KOPT-K1 (cell line): Measurements from ENCODE around the gene CEP164.
"Not testable (repeated sequence)": the region's sequence is repeated elsewhere in the genome, so short reads cannot be mapped to it uniquely, and the experiment has no call there.

ENCODE experiments used
- H3K27ac ChIP-seq: fragments of 200-600 bp; sonication (generic); 2 replicates; pipeline ENCODE4 v1.5.1; 2016; ENCODE audit warnings: antibody characterized with exemption, mild to moderate bottlenecking, low read depth, low read length; ENCODE audit not compliant: poor library complexity, severe bottlenecking
- H3K36me3 ChIP-seq: fragments of 200-600 bp; sonication (generic); 2 replicates; pipeline ENCODE4 v1.5.1; 2017; ENCODE audit warnings: antibody characterized with exemption, mild to moderate bottlenecking, low read length, moderate library complexity; ENCODE audit not compliant: insufficient read depth
- H3K9me3 ChIP-seq: fragments of 200-600 bp; sonication (generic); 2 replicates; pipeline ENCODE4 v1.5.1; 2017; ENCODE audit warnings: antibody characterized with exemption, low read length, mild to moderate bottlenecking; ENCODE audit not compliant: insufficient read depth, poor library complexity, severe bottlenecking

The CEP164 gene

DNA sequence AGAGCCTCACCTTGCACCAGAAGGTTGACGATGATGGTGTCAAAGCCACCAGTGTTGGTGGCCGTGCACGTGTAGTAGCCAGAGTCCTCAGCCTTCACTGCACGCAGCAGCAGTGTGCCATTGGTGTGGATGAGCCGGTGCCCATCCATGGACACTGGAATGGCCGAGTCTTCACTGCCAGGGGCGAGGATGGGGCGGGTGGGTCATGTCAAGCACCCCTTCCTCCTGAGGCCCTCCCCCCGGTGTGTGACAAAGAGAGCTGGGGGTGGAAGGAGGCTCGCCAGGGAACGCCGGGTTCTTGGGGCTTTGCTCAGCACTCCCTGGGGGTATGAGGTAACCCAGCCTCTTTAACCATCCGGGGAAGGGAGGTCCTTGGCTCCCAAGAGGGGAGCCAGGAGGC is 111.6 kb downstream of the CEP164 start:
- Histone ChIP-seq H3K9me3 (no peaks in the 10 kb centered on the region), H3K27ac (no peak overlapping the region), H3K36me3 (no peaks in the 10 kb centered on the region)

DNA sequence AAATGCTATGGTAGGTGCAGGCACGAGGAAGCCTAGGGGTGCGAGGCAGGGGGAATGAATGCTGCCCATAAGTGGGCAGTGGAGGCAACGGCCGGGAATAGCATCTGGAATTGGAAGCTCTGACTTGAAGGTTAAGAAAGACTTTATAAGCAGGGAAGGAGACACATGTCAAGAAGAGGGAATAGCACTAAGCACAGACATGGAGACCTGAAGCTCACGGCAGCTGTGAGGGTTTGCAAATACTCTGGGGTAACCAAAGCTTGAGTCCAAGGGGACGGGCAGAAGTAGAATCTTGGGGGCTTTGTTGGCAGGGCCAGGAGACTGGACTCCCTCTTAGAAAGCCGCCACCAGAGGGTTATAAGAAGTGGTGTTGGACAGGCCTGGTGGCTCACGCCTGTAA is 112.6 kb downstream of the CEP164 start:
- Histone ChIP-seq H3K9me3 (no peaks in the 10 kb centered on the region), H3K27ac (no peak overlapping the region), H3K36me3 (no peaks in the 10 kb centered on the region)

- no peak overlapping the region for H3K27ac ChIP-seq
- no peaks in the 10 kb centered on the region for H3K9me3 ChIP-seq
- no peaks in the 10 kb centered on the region for H3K36me3 ChIP-seq
Measured at GRCh38 chr11:117441146-117441975, 113.7 kb downstream of the CEP164 start.

GRCh38 chr11:117442049-117442868 is 114.6 kb downstream of the CEP164 start:
- Histone ChIP-seq H3K27ac (no peak overlapping the region), H3K36me3 (no peaks in the 10 kb centered on the region), H3K9me3 (no peaks in the 10 kb centered on the region)

GRCh38 chr11:117442869-117443239 is 115.2 kb downstream of the CEP164 start:
- Histone ChIP-seq H3K9me3 (no peaks in the 10 kb centered on the region), H3K27ac (no peak overlapping the region), H3K36me3 (no peaks in the 10 kb centered on the region)

DNA sequence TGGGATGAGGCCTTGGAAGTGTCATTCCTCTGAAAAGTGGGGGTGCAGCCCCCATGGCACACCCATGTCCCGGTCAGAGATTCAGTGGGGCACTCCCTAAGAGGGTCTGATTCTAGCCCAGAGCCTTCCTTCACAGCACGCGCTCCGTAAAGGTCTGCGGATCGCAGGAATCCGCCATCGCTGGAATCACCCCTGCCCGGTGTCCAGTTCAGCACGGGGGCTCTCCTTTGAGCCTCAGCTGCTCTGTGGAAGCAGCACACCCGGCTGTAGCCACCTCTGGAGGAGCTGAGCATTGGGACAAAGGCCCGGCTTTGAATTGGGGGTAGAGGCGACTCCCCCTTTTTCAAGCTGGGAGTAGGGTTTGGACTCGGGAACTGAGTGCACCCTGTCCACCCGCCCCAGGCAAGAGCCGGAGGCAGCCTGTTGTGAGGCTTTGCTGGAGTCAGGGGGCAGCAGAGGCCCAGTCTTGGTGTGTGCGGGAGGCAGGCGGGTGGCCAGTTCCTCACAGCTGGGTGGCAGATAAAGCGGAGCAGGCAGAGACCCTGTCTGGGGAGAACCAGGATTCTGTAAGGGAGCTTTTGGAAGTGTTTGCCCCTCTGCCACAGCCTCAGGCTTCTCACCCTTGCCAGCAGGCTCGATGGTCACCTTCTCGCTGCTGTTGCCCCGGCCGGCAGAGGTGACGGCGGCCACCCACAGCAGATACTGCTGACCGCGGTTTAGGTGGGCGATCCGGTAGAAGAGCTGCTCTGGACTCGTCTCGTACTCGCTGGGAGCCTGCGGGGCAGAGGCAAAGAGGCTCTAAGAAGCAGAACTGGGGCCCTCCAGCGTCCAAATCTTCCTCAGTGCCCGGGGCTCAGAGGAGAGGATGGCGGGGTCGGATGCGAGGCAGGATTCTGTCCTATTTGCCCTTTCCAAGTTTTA is 115.9 kb downstream of the CEP164 start:
- no peak overlapping the region for H3K27ac ChIP-seq
- H3K36me3 ChIP-seq, result no peaks in the 10 kb centered on the region
- H3K9me3 ChIP-seq, result no peaks in the 10 kb centered on the region

- no peaks in the 10 kb centered on the region for H3K9me3 ChIP-seq
- H3K36me3 ChIP-seq, result no peaks in the 10 kb centered on the region
- no peak overlapping the region for H3K27ac ChIP-seq
Measured at GRCh38 chr11:117444256-117444655, 116.6 kb downstream of the CEP164 start.

DNA sequence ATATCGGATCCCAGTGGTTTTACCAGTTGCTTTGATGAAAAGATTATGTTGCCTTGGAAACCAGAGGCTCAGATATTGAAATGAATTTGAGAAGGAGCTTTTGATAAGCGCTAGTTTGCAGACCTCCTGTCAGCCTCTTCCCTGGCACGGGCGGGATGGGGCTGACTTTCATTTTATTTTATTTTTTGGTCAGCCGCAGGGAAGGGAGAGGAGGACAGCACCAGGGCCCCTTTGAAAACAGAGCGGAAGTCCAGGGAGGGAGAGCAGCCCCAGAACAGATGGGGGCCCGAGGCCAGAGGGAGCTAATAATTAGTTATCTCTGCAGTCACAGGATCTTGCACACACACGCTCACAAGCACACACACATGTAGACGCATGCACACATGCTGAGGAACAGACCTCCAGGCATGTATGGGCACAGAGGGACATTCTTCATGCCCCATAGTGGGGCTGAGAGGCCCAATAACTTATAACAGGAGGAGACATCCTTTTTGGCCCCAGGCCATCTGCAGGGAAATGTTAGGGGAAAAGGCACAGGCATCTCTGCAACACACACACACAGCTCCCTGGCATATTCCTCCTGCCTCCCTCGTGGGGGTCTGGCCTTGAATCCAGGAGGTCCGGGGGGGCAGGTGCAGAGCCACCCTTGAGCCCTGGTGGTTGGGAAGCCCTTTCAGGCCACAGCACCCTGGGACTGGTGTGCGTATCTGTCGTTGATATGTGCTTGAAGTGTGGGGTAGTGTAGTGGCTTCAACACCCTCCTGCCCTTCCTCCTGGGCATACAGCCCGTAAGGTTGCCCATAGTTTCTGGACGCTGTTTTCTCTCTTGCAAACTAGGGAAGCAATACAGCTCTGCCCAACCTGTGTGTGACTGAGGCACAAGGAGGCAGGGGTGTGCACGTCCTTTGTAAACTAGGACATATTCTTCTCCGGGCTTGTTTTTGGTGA is 117.3 kb downstream of the CEP164 start:
- Histone ChIP-seq H3K9me3 (no peaks in the 10 kb centered on the region), H3K27ac (no peak overlapping the region), H3K36me3 (no peaks in the 10 kb centered on the region)

DNA sequence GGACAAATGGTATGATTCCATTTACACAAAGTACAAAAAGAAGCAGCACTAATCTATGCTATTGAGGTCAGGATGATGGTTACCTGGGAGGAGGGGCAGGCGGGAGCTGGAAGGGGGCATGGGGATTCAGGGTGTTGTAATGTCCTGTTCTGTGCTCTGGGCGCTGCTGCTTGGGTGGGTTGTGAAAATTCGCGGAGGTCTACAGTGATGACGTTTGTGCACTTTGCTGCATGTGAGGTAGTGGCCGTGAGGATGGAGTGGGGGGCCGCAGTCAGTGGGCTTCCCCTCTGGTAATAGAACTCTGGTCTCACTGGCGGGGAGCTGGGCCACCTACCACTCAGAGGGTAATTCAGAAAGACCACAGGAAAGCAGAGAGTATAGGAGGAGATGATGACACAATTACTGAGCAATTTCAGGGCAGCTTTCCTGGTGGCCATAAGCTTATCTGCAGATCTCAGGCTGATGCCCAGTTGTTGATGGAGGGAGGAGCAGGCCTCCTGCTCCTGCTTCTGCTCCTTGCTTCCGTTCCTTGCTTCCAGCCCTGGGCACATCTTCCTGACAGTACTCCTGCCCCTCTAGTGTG is 121.5 kb downstream of the CEP164 start:
- no peaks in the 10 kb centered on the region for H3K36me3 ChIP-seq
- peaks cover 7% of the 10 kb centered on the region for H3K9me3 ChIP-seq
- no peak overlapping the region for H3K27ac ChIP-seq

DNA sequence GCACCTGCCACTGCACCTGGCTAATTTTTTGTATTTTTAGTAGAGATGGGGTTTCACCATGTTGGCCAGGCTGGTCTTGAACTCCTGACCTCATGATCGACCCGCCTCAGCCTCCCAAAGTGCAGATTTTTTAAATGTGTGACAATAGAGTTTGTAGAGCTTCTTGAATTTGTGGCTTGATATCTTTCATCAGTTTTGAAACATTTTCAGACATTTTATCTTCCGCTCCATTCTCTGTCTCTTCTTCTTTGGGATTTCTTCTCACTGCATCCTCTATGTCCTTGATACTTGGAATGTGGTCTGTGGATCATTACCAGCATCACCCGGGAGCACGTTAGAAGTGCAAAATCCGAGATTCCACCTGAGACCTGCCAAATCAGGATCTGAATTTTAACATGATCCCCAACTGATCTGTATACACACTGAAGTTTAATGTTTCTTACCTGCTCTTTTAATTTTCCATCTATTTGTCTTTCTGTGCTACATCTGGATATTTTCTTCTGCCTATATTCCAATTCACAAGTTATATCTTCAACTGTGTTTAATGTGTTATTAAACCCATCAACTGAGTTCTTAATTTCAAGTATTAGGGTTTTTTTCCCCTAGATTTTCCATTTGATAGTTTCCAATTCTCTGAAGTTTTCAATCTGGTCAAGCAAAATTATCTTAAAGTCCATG is 126.4 kb downstream of the CEP164 start:
- Histone ChIP-seq H3K36me3 (no peaks in the 10 kb centered on the region), H3K27ac (no peak overlapping the region), H3K9me3 (peaks cover 13% of the 10 kb centered on the region)

GRCh38 chr11:117454564-117454917 is 126.9 kb downstream of the CEP164 start:
- Histone ChIP-seq H3K9me3 (peaks cover 13% of the 10 kb centered on the region), H3K36me3 (no peaks in the 10 kb centered on the region), H3K27ac (no peak overlapping the region)

DNA sequence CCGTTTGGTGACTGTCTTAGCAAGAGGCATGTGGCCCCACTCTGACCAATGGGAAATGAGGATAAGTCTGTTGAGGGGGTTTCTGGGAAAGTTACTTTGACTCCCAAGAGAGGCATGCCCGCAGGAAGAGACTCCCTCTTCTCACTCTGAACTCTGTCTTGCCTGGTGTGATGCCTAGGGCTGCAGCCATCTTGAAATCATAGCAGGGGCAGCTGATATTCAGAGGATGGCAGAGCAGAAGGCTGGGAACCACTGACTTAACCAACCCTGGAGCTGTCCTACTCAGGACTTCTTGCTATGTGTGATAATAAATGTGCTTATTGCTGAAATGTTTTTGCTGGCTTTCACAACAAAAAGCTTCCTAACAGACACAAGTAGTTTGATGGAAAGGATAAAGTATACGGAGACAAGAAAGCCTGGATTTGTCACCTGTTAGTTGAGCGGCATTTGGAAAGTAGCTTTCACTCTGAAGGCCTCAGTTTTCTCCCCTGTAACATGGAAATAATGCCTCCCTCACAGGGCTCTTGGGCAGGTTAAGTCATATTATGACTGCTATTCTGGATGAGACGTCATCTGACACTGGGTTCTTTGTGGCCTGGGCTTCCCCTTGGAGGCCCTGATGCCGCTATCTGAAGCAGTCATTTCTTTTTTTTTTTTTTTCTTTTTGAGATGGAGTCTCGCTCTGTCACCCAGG is 128.5 kb downstream of the CEP164 start:
- H3K27ac ChIP-seq, result no peak overlapping the region
- H3K9me3 ChIP-seq, result peaks cover 13% of the 10 kb centered on the region
- H3K36me3 ChIP-seq, result no peaks in the 10 kb centered on the region

DNA sequence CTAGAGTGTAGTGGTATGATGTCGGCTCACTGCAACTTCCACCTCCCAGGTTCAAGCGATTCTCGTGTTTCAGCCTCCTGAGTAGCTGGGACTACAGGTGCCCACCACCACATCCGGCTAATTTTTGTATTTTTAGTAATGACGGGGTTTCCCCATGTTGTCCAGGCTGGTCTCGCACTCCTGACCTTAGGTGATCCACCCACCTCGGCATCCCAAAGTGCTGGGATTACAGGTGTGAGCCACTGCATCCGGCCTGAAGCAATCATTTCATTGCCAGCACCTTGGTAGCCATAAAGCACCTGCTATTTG is 129.0 kb downstream of the CEP164 start:
- not testable (repeated sequence) for H3K36me3 ChIP-seq, H3K27ac ChIP-seq
- peaks cover 13% of the 10 kb centered on the region for H3K9me3 ChIP-seq
